ENCODE measurements around the gene MSI2.

The MSI2 gene

DNA sequence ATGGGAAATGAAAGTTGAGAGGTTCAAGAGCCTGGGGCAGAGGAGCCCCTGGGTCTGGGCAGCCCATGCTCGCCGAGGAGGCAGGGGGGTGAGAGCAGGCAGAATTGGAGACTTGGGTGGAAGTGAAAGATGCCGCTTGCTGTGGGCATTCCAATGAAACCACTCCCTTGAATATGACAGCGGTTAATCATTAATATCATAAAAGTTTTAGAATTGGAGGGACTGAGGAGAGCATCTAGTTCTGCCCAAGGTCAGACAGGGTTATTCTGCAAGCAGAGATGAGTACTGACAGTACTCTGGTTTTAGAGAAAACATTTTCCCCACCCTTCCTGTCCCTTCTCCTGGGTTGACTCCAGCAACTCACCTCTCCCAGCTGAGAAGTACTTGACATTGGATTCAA, 180.2 kb downstream of the MSI2 start:
- H3K27me3 ChIP-seq (ENCODE audit: control insufficient read depth, insufficient read depth, low read length) = no peaks in the 10 kb centered on the region
- no peaks in the 10 kb centered on the region for H3K36me3 ChIP-seq (ENCODE audit: control insufficient read depth, insufficient read depth, low read length)
- H3K4me1 ChIP-seq (ENCODE audit: control insufficient read depth, insufficient read depth, low read length) = peaks cover 16% of the 10 kb centered on the region
- H3K27ac ChIP-seq (ENCODE audit: low read length) = no peak overlapping the region
- H3K9me3 ChIP-seq (ENCODE audit: control insufficient read depth, insufficient read depth, low read length) = no peaks in the 10 kb centered on the region
- no peak overlapping the region for H3K4me3 ChIP-seq (ENCODE audit: low read length)
- no CpG with 5 or more reads among the region's 4 CpGs for WGBS (ENCODE audit: insufficient coverage, insufficient read length)
- no peak for DNase-seq (ENCODE audit: low read depth, low spot score)

DNA sequence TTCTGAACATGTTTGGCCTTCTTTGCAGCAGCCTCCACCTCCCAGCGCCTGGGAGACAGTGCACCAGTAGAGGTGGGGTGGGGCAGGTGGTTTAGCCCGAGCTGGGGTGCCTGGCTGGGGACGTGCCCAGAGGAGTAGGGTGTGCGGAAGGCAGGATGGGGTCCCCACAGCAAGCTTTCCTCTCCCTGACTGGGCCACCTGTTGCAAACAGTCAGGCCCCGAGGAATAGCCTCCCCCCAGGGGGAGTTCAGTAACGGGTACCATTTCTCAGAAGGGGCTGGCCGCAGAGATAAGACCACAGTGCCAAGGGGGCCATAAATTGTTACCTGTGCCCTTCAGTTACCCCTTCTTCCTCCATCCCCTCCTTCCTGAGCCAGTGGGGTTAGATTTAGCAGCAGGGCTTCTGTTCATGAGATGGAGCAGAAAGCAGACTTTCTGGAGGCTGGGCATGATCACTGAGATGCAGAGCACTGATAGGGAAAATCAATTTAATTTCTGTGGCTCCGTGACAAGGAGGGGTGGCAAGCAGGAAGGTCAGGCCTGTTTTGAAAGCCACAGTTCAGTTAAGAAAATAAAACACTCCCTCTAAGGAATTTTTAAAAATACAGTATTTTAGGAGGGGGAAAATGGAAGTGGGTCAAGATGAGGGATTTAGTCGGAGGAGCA, 181.9 kb downstream of the MSI2 start:
- no peaks in the 10 kb centered on the region for H3K9me3 ChIP-seq (ENCODE audit: control insufficient read depth, insufficient read depth, low read length)
- H3K27me3 ChIP-seq (ENCODE audit: control insufficient read depth, insufficient read depth, low read length) = no peaks in the 10 kb centered on the region
- no peak for DNase-seq (ENCODE audit: low read depth, low spot score)
- peaks cover 7% of the 10 kb centered on the region for H3K4me1 ChIP-seq (ENCODE audit: control insufficient read depth, insufficient read depth, low read length)
- H3K27ac ChIP-seq (ENCODE audit: low read length) = no peak overlapping the region
- H3K36me3 ChIP-seq (ENCODE audit: control insufficient read depth, insufficient read depth, low read length) = no peaks in the 10 kb centered on the region
- WGBS (ENCODE audit: insufficient coverage, insufficient read length) = no CpG with 5 or more reads among the region's 9 CpGs
- H3K4me3 ChIP-seq (ENCODE audit: low read length) = no peak overlapping the region

DNA sequence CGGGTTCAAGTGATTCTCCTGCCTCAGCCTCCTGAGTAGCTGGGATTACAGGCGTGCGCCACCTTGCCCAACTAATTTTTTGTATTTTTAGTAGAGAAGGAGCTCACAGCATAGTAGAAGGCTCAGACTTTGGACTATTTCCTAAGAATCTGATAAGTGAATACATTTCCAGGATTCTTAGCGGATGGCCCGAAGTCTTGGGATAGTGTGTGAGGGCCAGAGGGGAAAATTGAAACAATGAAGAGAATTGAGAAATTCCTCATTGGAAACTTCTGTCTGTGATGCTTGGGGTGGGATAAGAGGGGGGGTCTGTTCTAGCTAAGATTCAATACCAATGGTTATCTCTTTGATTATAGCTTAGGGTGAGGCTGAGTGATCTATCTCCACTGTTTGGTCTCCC, 183.3 kb downstream of the MSI2 start:
- DNase-seq (ENCODE audit: low read depth, low spot score) = no peak
- no peaks in the 10 kb centered on the region for H3K36me3 ChIP-seq (ENCODE audit: control insufficient read depth, insufficient read depth, low read length)
- peaks cover 7% of the 10 kb centered on the region for H3K4me1 ChIP-seq (ENCODE audit: control insufficient read depth, insufficient read depth, low read length)
- no peak overlapping the region for H3K4me3 ChIP-seq (ENCODE audit: low read length)
- no CpG with 5 or more reads among the region's 5 CpGs for WGBS (ENCODE audit: insufficient coverage, insufficient read length)
- no peaks in the 10 kb centered on the region for H3K27me3 ChIP-seq (ENCODE audit: control insufficient read depth, insufficient read depth, low read length)
- H3K9me3 ChIP-seq (ENCODE audit: control insufficient read depth, insufficient read depth, low read length) = no peaks in the 10 kb centered on the region
- H3K27ac ChIP-seq (ENCODE audit: low read length) = no peak overlapping the region

DNA sequence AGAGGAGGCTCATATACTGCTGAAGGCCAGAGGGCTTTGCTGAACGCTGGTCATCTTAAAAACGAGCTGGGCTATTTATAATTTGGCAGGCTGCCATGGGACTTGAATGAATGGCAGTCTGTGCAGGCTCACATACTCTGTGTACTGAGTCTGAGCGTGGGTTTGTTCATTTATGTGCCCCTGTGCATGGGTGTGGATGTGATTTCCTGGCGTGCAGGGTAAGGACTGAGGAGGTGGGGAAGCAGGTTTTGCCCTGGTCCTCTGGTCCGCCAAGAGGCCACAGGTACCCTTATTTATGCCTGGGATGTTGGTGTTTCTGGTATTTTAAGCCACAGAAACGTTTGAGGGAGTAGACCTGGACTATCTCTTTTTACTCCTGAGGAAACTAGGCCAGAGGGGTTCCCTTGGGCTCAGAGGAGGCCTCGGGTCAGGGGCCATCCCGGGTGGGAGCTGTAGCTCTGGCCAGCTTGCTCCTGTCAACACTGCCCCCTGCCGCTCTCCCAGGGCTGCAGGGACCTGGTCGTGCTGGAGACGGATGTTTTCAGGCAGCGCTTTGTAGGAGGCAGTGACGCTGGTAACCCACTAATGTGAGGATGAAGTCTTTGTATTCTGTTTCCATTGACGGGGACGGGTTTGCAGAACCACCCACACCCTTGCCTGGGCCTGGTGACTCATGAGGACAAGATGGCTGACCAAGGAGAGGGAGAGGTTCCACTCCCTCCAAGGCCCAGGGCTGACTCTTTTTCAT, 184.4 kb downstream of the MSI2 start:
- no peaks in the 10 kb centered on the region for H3K36me3 ChIP-seq (ENCODE audit: control insufficient read depth, insufficient read depth, low read length)
- no peak for DNase-seq (ENCODE audit: low read depth, low spot score)
- no peak overlapping the region for H3K4me3 ChIP-seq (ENCODE audit: low read length)
- WGBS (ENCODE audit: insufficient coverage, insufficient read length) = no CpG with 5 or more reads among the region's 15 CpGs
- peaks cover 7% of the 10 kb centered on the region for H3K4me1 ChIP-seq (ENCODE audit: control insufficient read depth, insufficient read depth, low read length)
- no peaks in the 10 kb centered on the region for H3K27me3 ChIP-seq (ENCODE audit: control insufficient read depth, insufficient read depth, low read length)
- H3K27ac ChIP-seq (ENCODE audit: low read length) = no peak overlapping the region
- no peaks in the 10 kb centered on the region for H3K9me3 ChIP-seq (ENCODE audit: control insufficient read depth, insufficient read depth, low read length)

DNA sequence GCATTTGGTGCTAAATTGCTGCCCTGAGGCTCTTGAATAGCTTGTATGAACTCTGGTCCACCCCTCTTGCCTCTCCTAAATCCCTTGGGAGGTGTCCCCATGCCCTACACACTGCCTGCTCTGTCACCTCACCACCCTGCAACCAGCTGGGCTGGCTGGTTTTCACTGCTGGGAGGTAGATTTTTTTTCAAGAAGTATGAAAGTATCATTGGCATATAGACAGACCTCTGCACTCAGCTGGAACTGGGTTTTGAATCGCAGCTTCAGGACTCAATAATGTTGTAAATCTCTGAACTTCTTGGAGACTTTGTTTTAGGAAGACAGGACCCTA, 184.9 kb downstream of the MSI2 start:
- Histone ChIP-seq H3K27ac (ENCODE audit: low read length) (no peak overlapping the region), H3K4me1 (ENCODE audit: control insufficient read depth, insufficient read depth, low read length) (peaks cover 7% of the 10 kb centered on the region), H3K36me3 (ENCODE audit: control insufficient read depth, insufficient read depth, low read length) (no peaks in the 10 kb centered on the region), H3K9me3 (ENCODE audit: control insufficient read depth, insufficient read depth, low read length) (no peaks in the 10 kb centered on the region), H3K27me3 (ENCODE audit: control insufficient read depth, insufficient read depth, low read length) (no peaks in the 10 kb centered on the region), H3K4me3 (ENCODE audit: low read length) (no peak overlapping the region)
- DNase-seq (ENCODE audit: low read depth, low spot score) = no peak
- no CpG with 5 or more reads among the region's 1 CpG for WGBS (ENCODE audit: insufficient coverage, insufficient read length)

DNA sequence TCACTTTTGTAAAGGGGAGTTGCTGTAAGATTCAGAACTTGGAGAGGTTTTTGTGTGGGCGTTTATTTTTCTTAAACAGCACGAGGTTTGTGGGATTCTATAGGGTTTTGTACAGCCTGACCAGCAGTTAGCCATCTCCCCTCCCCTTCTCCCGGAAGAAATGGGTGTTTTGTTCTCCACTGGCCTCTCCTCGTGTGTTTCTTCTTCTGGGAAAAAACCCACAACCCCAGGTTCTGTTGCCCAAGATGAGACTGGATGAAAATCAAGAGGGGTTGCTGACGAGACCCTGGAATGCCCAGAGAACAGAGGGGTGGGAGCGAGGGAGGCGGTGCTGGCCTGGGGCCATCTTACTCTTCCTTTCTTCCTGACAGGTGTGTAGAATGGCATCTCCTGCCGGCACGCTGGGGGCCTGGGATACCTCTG, 186.1 kb downstream of the MSI2 start:
- Histone ChIP-seq H3K9me3 (ENCODE audit: control insufficient read depth, insufficient read depth, low read length) (no peaks in the 10 kb centered on the region), H3K27ac (ENCODE audit: low read length) (no peak overlapping the region), H3K4me3 (ENCODE audit: low read length) (no peak overlapping the region), H3K4me1 (ENCODE audit: control insufficient read depth, insufficient read depth, low read length) (peaks cover 7% of the 10 kb centered on the region), H3K27me3 (ENCODE audit: control insufficient read depth, insufficient read depth, low read length) (no peaks in the 10 kb centered on the region), H3K36me3 (ENCODE audit: control insufficient read depth, insufficient read depth, low read length) (no peaks in the 10 kb centered on the region)
- no peak for DNase-seq (ENCODE audit: low read depth, low spot score)
- no CpG with 5 or more reads among the region's 9 CpGs for WGBS (ENCODE audit: insufficient coverage, insufficient read length)

DNA sequence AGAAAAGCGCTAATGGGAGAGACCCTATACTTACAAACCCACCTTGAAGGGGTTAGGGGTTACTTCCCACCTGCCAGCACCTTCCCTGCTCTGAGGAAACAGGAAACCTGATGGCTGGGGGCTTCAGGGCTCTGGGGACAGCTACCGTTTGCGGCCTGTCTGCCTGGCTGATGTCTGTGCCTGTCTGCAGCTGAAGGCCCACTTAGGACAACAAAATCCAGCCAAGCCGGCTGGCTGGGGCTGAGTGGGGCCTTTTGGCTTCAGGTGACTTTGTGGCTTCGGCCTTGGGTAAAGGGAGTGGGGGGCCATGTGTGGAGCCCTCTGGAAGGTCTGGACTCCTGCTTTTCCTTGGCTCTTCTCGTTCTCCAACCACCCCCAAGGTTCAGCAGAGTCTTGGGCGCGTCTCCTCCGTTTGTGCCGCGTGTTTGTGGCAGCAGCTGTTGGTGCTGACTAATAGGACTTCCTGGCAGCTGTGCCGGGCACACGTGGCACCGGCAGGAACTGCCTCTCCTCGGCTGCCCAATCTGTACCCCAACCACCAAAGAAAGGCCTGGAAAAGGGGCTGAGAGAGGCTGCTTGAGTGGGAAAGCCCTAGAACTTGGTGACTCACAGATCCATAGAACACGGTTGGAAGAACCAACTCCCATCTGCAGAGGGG, 186.7 kb downstream of the MSI2 start:
- DNase-seq (ENCODE audit: low read depth, low spot score) = no peak
- no peak overlapping the region for H3K4me3 ChIP-seq (ENCODE audit: low read length)
- no CpG with 5 or more reads among the region's 16 CpGs for WGBS (ENCODE audit: insufficient coverage, insufficient read length)
- no peaks in the 10 kb centered on the region for H3K9me3 ChIP-seq (ENCODE audit: control insufficient read depth, insufficient read depth, low read length)
- peaks cover 7% of the 10 kb centered on the region for H3K4me1 ChIP-seq (ENCODE audit: control insufficient read depth, insufficient read depth, low read length)
- no peaks in the 10 kb centered on the region for H3K27me3 ChIP-seq (ENCODE audit: control insufficient read depth, insufficient read depth, low read length)
- H3K27ac ChIP-seq (ENCODE audit: low read length) = no peak overlapping the region
- H3K36me3 ChIP-seq (ENCODE audit: control insufficient read depth, insufficient read depth, low read length) = no peaks in the 10 kb centered on the region

DNA sequence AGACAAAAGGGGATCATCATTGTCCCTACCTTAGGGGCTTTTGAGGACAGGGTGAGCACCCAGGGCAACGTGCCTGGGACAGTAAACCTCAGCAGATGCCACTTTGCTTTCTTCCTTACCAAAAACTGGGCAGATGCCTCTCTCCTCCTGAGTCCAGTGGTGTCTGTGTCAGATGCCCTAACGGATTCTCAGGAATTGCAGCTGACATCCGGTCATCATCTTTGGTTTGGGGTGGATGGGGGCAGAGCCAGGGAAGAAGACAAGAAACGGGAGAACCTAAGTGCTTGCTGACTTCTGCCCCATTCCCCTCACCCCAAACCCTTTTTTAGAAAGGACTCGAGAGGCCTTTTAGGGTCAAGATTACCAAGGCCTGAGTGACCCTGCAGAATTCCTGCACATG, 187.5 kb downstream of the MSI2 start:
- Histone ChIP-seq H3K36me3 (ENCODE audit: control insufficient read depth, insufficient read depth, low read length) (no peaks in the 10 kb centered on the region), H3K9me3 (ENCODE audit: control insufficient read depth, insufficient read depth, low read length) (no peaks in the 10 kb centered on the region), H3K27ac (ENCODE audit: low read length) (no peak overlapping the region), H3K4me3 (ENCODE audit: low read length) (no peak overlapping the region), H3K27me3 (ENCODE audit: control insufficient read depth, insufficient read depth, low read length) (no peaks in the 10 kb centered on the region), H3K4me1 (ENCODE audit: control insufficient read depth, insufficient read depth, low read length) (peaks cover 7% of the 10 kb centered on the region)
- WGBS (ENCODE audit: insufficient coverage, insufficient read length) = no CpG with 5 or more reads among the region's 5 CpGs
- no peak for DNase-seq (ENCODE audit: low read depth, low spot score)

DNA sequence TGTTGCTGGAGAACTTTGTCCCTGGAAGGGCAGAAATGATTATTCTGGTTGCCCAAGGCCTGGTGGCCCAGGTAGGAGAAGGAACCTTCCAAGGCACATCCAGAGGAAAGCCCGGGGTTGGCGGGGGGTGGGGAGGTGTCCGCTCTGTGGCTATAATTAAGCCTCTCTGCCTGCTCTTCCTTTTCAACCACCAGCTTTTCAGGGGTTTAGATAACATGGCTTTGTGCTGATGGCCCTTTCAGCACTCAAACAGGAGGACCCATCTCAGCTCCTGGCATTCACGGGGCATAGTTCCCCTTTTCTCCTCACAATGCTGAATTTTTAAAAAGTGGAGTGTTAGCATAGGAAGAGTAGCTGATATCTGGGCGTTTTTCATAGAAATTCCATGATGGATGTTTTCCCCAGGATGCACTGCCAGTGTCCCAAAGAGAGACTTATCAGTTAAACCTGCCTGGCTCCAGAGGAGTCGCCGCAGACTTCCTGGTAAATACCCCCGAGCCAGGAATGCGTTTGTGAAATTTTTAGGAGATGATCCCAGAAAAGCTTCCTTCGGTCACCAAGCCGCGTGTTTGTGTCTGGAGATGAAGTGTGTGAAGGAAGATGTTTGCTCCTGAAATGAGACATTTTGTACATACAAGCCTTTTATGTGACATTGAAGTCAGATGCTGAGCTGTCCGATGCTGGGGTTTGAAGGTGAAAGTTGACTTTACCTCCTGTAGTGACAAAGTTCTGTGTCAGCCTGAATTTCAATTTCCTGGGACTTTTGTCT, 188.5 kb downstream of the MSI2 start:
- Histone ChIP-seq H3K36me3 (ENCODE audit: control insufficient read depth, insufficient read depth, low read length) (no peaks in the 10 kb centered on the region), H3K27ac (ENCODE audit: low read length) (no peak overlapping the region), H3K27me3 (ENCODE audit: control insufficient read depth, insufficient read depth, low read length) (no peaks in the 10 kb centered on the region), H3K9me3 (ENCODE audit: control insufficient read depth, insufficient read depth, low read length) (no peaks in the 10 kb centered on the region), H3K4me1 (ENCODE audit: control insufficient read depth, insufficient read depth, low read length) (peaks cover 7% of the 10 kb centered on the region), H3K4me3 (ENCODE audit: low read length) (no peak overlapping the region)
- WGBS (ENCODE audit: insufficient coverage, insufficient read length) = no CpG with 5 or more reads among the region's 13 CpGs
- no peak for DNase-seq (ENCODE audit: low read depth, low spot score)

DNA sequence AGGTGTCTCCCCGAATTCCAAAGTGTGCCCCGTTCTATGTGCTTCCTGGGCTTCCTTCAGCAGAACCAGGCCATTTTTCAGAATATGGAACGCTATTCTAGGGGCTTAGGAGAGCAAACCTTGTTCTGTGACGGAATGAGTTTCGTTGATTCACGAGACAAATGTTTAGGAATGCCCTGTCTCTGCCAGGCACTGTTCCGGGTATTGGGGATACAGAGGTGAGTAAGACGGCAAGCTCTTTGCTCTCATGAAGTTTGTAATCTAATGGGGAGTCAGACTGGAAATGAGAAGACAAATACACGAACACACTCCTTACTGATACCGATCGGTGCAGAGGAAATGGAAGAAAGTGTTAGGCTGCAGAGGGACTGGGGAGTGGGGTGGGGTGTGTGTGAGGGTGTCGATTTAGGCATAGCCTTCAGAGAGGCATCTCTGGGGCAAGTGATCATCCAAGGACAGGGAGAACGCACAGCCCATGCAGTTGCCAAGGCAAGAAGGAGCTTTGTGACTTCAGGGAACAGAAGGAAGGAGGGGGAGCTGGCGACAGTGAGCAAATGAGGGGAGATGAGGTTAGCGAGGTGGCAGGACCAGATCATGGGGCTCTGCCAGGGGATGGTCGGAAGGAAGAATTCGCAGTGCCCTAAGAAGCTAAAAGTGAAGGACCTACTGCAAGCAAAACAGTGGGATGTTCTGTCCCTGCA, 189.6 kb downstream of the MSI2 start:
- peaks cover 3% of the 10 kb centered on the region for H3K4me1 ChIP-seq (ENCODE audit: control insufficient read depth, insufficient read depth, low read length)
- H3K27ac ChIP-seq (ENCODE audit: low read length) = no peak overlapping the region
- no peaks in the 10 kb centered on the region for H3K36me3 ChIP-seq (ENCODE audit: control insufficient read depth, insufficient read depth, low read length)
- no CpG with 5 or more reads among the region's 17 CpGs for WGBS (ENCODE audit: insufficient coverage, insufficient read length)
- no peaks in the 10 kb centered on the region for H3K27me3 ChIP-seq (ENCODE audit: control insufficient read depth, insufficient read depth, low read length)
- no peak overlapping the region for H3K4me3 ChIP-seq (ENCODE audit: low read length)
- DNase-seq (ENCODE audit: low read depth, low spot score) = no peak
- H3K9me3 ChIP-seq (ENCODE audit: control insufficient read depth, insufficient read depth, low read length) = no peaks in the 10 kb centered on the region
